SH-SY5Y (cell line): ENCODE results near the gene ZBTB16.

ENCODE experiments used
- GATA2 ChIP-seq: IDR thresholded peaks from 2 replicates; pipeline ENCODE4 v1.6.1; 2011; ENCODE audit warnings: mild to moderate bottlenecking, low read depth, low read length
- GATA3 ChIP-seq: IDR thresholded peaks from 2 replicates; pipeline ENCODE4 v1.6.1; 2011; ENCODE audit warnings: low read depth, mild to moderate bottlenecking, low read length, moderate library complexity

DNA sequence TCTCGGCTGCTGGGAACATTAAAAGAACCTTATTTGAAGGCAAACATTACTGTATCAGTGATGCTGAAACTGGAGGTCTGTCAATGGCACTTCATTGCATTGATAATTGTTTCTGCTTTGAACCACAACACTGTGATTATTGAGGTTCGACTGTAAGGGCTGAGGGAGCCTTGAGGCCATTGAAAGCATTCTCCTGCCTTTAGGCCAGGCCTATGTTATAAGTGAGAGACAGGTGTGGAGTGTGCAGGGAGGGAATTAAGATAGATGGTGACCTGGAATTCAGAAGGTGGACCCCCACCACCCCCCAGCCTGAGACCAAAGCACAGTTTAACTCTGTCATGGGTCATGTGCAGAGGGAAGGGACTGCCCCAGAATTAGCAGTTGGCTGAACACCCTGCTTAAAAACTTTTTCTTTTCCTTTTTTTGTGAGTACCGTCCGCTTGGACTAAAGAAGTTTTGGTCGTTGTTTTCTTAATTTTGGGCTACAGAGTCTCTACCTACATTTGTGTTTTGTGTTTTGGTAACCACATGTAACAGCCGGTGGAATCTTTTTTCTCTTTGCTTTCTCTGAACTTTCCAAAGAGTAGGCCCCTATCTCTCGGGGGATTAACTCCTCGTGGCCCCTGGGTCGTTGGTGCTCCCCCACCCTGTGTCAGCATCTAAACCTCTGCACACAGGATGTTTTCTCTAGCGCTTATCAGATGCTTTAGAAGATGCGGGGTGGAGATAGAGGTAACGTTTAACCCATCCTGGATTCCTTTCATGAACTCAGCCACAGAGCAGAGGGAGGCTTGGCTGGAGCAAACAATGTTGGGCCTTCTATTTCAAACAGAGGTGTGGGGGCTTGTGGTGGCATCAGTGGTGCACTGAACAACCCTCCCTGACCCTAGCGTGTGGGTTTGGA is 43.7 kb downstream of the ZBTB16 start:
- TF ChIP-seq GATA2 (no peak), GATA3 (no peak)
